ENCODE results near the gene MAP4K1.

GRCh38 chr19:38642176-38642575 lies 24.4 kb upstream of the MAP4K1 start:
- no peak for TF ChIP-seq CTCF (IDR thresholded peaks at IDR 0.05)
- no peak for TF ChIP-seq POLR2A (IDR thresholded peaks at IDR 0.05)

Data from body of pancreas (tissue), 4 donors.